NCI-H446 treated with DMSO at 0.1 percent for 48 hours (cell line): ENCODE results near the gene LDLRAD4.

Experiments used
- DNase-seq: peaks from one replicate; lab custom pipeline; 2025; lab: John Stamatoyannopoulos, UW

LDLRAD4 gene

GRCh38 chr18:13387855-13388548, 169.4 kb downstream of the LDLRAD4 start:
- no peak for DNase-seq

GRCh38 chr18:13388586-13389490, 170.3 kb downstream of the LDLRAD4 start:
- DNase-seq, result no peak

- DNase-seq, result no peak
Measured at GRCh38 chr18:13389491-13390131, 171.1 kb downstream of the LDLRAD4 start.

- no peak for DNase-seq
Measured at GRCh38 chr18:13390196-13390595, 171.6 kb downstream of the LDLRAD4 start.

- no peak for DNase-seq
Measured at GRCh38 chr18:13390711-13391110, 172.2 kb downstream of the LDLRAD4 start.

- no peak for DNase-seq
Measured at GRCh38 chr18:13392029-13392750, 173.6 kb downstream of the LDLRAD4 start.

- no peak for DNase-seq
Measured at GRCh38 chr18:13392899-13393298, 174.3 kb downstream of the LDLRAD4 start.

- DNase-seq, result no peak
Measured at GRCh38 chr18:13393338-13393737, 174.8 kb downstream of the LDLRAD4 start.

GRCh38 chr18:13394801-13395200, 176.2 kb downstream of the LDLRAD4 start:
- no peak for DNase-seq

GRCh38 chr18:13395577-13395976, 177.0 kb downstream of the LDLRAD4 start:
- no peak for DNase-seq

GRCh38 chr18:13397504-13398163, 179.1 kb downstream of the LDLRAD4 start:
- DNase-seq, result no peak

- DNase-seq, result no peak
Measured at GRCh38 chr18:13398631-13399030, 180.1 kb downstream of the LDLRAD4 start.

- no peak for DNase-seq
Measured at GRCh38 chr18:13399511-13399910, 181.0 kb downstream of the LDLRAD4 start.

- DNase-seq, result no peak
Measured at GRCh38 chr18:13400636-13401315, 182.2 kb downstream of the LDLRAD4 start.

- DNase-seq, result no peak
Measured at GRCh38 chr18:13401404-13401803, 182.8 kb downstream of the LDLRAD4 start.

GRCh38 chr18:13401826-13402225, 183.3 kb downstream of the LDLRAD4 start:
- DNase-seq, result no peak

- no peak for DNase-seq
Measured at GRCh38 chr18:13403786-13404549, 185.4 kb downstream of the LDLRAD4 start.

GRCh38 chr18:13405305-13406038, 186.9 kb downstream of the LDLRAD4 start:
- DNase-seq, result no peak

GRCh38 chr18:13406049-13406615, 187.6 kb downstream of the LDLRAD4 start:
- DNase-seq, result no peak
